ENCODE results near the gene STAM2. TPM values are rescaled to one million over a fixed set of nuclear protein-coding genes. Genes with fewer than 3 reads are reported as not detected.
"Not testable (repeated sequence)": the region's sequence is repeated elsewhere in the genome, so short reads cannot be mapped to it uniquely, and the experiment has no call there.

Gene STAM2
- total RNA-seq, 1 experiment from 2014 or later: 24.4 TPM

- peaks cover 12% of the 10 kb centered on the region for H3K36me3 Mint-ChIP-seq (ENCODE audit: insufficient read depth, unreplicated experiment)
- Histone ChIP-seq H3K4me3 (ENCODE audit: low read depth, low read length) (peak overlapping the region; percentile 1; the same call in 1 of the 2 replicates), H3K9me3 (no peaks in the 10 kb centered on the region), H3K36me3 (ENCODE audit: control insufficient read depth, insufficient read depth, low read length) (no peaks in the 10 kb centered on the region), H3K27me3 (replicated peaks; ENCODE audit: control insufficient read depth, insufficient read depth, low read length) (no peaks in the 10 kb centered on the region), H3K4me1 (peaks cover 42% of the 10 kb centered on the region)
- no TSS peak for BruUV-seq (replicated peaks)
- H3K27ac Mint-ChIP-seq (ENCODE audit: unreplicated experiment): peak overlapping the region; percentile 68
- intact Hi-C loops (cut with micrococcal nuclease; ENCODE audit: unreplicated experiment): loop anchor here (5.0 to 10.0 kb wide), 3 partner anchors 74 to 551 kb away; partner anchors contain the start of gene CACNB4
- TF ChIP-seq CTCF (IDR thresholded peaks at IDR 0.05; ENCODE audit: insufficient read depth in 1 of 2, low read depth in 1 of 2, low read length in 1 of 2, severe bottlenecking in 1 of 2, unreplicated experiment in 1 of 2): no peak
- peak in 1 of 2 experiments; percentile 55 for DNase-seq
- ChIA-PET CTCF (interaction anchor here (0.5 to 1.1 kb wide), 3 partner anchors 73 to 138 kb away, joined by 3 to 7 read pairs (median 4); partner anchors contain the start of gene CACNB4), POLR2A (interaction anchor here (0.6 to 1.1 kb wide), 2 partner anchors 343 to 475 kb away, joined by 3 read pairs; partner anchors contain the start of gene ARL5A)
- no peaks in the 10 kb centered on the region for H3K9me3 Mint-ChIP-seq (ENCODE audit: unreplicated experiment)
- peaks cover 37% of the 10 kb centered on the region for H3K4me1 Mint-ChIP-seq (ENCODE audit: low read depth, unreplicated experiment)
- no peaks in the 10 kb centered on the region for H3K27me3 Mint-ChIP-seq (ENCODE audit: insufficient read depth, unreplicated experiment)
- H3K4me3 Mint-ChIP-seq (ENCODE audit: unreplicated experiment): peak overlapping the region; percentile 46
Measured at GRCh38 chr2:152171718-152172117, 3.8 kb downstream of the STAM2 start.

- H3K4me3 ChIP-seq (ENCODE audit: low read depth, low read length); DNase-seq; H3K4me3 Mint-ChIP-seq (ENCODE audit: unreplicated experiment); H3K27me3 ChIP-seq (replicated peaks; ENCODE audit: control insufficient read depth, insufficient read depth, low read length); H3K27me3 Mint-ChIP-seq (ENCODE audit: insufficient read depth, unreplicated experiment); H3K36me3 ChIP-seq (ENCODE audit: control insufficient read depth, insufficient read depth, low read length); H3K27ac Mint-ChIP-seq (ENCODE audit: unreplicated experiment); H3K9me3 ChIP-seq; H3K9me3 Mint-ChIP-seq (ENCODE audit: unreplicated experiment); BruUV-seq (replicated peaks); CTCF ChIA-PET; intact Hi-C loops (cut with micrococcal nuclease; ENCODE audit: unreplicated experiment); H3K36me3 Mint-ChIP-seq (ENCODE audit: insufficient read depth, unreplicated experiment); POLR2A ChIA-PET: not testable (repeated sequence)
- peaks cover 38% of the 10 kb centered on the region for H3K4me1 ChIP-seq
- H3K4me1 Mint-ChIP-seq (ENCODE audit: low read depth, unreplicated experiment): peaks cover 32% of the 10 kb centered on the region
Measured at GRCh38 chr2:152169158-152169557, 6.4 kb downstream of the STAM2 start.

- POLR2A ChIA-PET; CTCF ChIA-PET; H3K4me3 Mint-ChIP-seq (ENCODE audit: unreplicated experiment); H3K36me3 Mint-ChIP-seq (ENCODE audit: insufficient read depth, unreplicated experiment); H3K27me3 Mint-ChIP-seq (ENCODE audit: insufficient read depth, unreplicated experiment); H3K27ac Mint-ChIP-seq (ENCODE audit: unreplicated experiment); BruUV-seq (replicated peaks); H3K36me3 ChIP-seq (ENCODE audit: control insufficient read depth, insufficient read depth, low read length); intact Hi-C loops (cut with micrococcal nuclease; ENCODE audit: unreplicated experiment); H3K4me3 ChIP-seq (ENCODE audit: low read depth, low read length); DNase-seq; H3K27me3 ChIP-seq (replicated peaks; ENCODE audit: control insufficient read depth, insufficient read depth, low read length): not testable (repeated sequence)
- H3K9me3 Mint-ChIP-seq (ENCODE audit: unreplicated experiment): peaks cover 11% of the 10 kb centered on the region
- H3K4me1 Mint-ChIP-seq (ENCODE audit: low read depth, unreplicated experiment): peaks cover 18% of the 10 kb centered on the region
- Histone ChIP-seq H3K9me3 (peaks cover 22% of the 10 kb centered on the region), H3K4me1 (peaks cover 30% of the 10 kb centered on the region)
Measured at GRCh38 chr2:152167470-152167869, 8.1 kb downstream of the STAM2 start.

- peaks cover 26% of the 10 kb centered on the region for H3K4me1 ChIP-seq
- H3K4me3 Mint-ChIP-seq (ENCODE audit: unreplicated experiment): no peak overlapping the region
- peaks cover 11% of the 10 kb centered on the region for H3K9me3 Mint-ChIP-seq (ENCODE audit: unreplicated experiment)
- peaks cover 14% of the 10 kb centered on the region for H3K4me1 Mint-ChIP-seq (ENCODE audit: low read depth, unreplicated experiment)
- no peaks in the 10 kb centered on the region for H3K27me3 Mint-ChIP-seq (ENCODE audit: insufficient read depth, unreplicated experiment)
- H3K4me3 ChIP-seq (ENCODE audit: low read depth, low read length): no peak overlapping the region
- intact Hi-C loops (cut with micrococcal nuclease; ENCODE audit: unreplicated experiment): no loop called here
- ChIA-PET POLR2A (no interaction called here), CTCF (no interaction called here)
- peaks cover 6% of the 10 kb centered on the region for H3K36me3 Mint-ChIP-seq (ENCODE audit: insufficient read depth, unreplicated experiment)
- DNase-seq: no peak
- no peaks in the 10 kb centered on the region for H3K36me3 ChIP-seq (ENCODE audit: control insufficient read depth, insufficient read depth, low read length)
- no TSS peak for BruUV-seq (replicated peaks)
- no peak for TF ChIP-seq CTCF (IDR thresholded peaks at IDR 0.05; ENCODE audit: insufficient read depth in 1 of 2, low read depth in 1 of 2, low read length in 1 of 2, severe bottlenecking in 1 of 2, unreplicated experiment in 1 of 2)
- no peak overlapping the region for H3K27ac Mint-ChIP-seq (ENCODE audit: unreplicated experiment)
- no peaks in the 10 kb centered on the region for H3K27me3 ChIP-seq (replicated peaks; ENCODE audit: control insufficient read depth, insufficient read depth, low read length)
- H3K9me3 ChIP-seq: peaks cover 25% of the 10 kb centered on the region
Measured at GRCh38 chr2:152167065-152167464, 8.5 kb downstream of the STAM2 start.

All from Caco-2 (cell line).